Right lobe of liver (tissue), 6 donors: Measurements from ENCODE around the gene RNF8. TPM values are rescaled to one million over a fixed set of nuclear protein-coding genes. Genes with fewer than 3 reads are reported as not detected.

Experiments
- ATAC-seq, 4 donors: fragments of 200-7000 bp; cut with Tn5 transposase; one replicate each; pipeline ENCODE4 v1.9.1; 2020; ENCODE audit warnings: mild to moderate bottlenecking in 4 of 4, moderate library complexity in 4 of 4
- DNase-seq, 3 donors: peaks; one replicate each; pipeline ENCODE4 v3.0.0-alpha.2; 2020
- H3K27ac ChIP-seq, 3 donors: fragments of 200-600 bp; one replicate each; pipeline ENCODE4 v1.8.0; 2022
- H3K27me3 ChIP-seq, 2 donors: fragments of 200-600 bp; one replicate each; pipeline ENCODE4 v1.8.0; 2022
- H3K36me3 ChIP-seq, 4 donors: fragments of 200-600 bp; sonication (generic) in 1 of 4; one replicate each; pipeline versions ENCODE4 v1.5.1 to v1.8.0; 2017 to 2022; ENCODE audit warnings: control low read depth in 1 of 4
- H3K4me1 ChIP-seq, 4 donors: fragments of 200-600 bp; sonication (generic) in 1 of 4; one replicate each; pipeline versions ENCODE4 v1.5.1 to v1.8.0; 2017 to 2022; ENCODE audit warnings: control low read depth in 1 of 4
- H3K4me3 ChIP-seq, 3 donors: fragments of 200-600 bp; one replicate each; pipeline ENCODE4 v1.8.0; 2022
- H3K9me3 ChIP-seq, 4 donors: fragments of 200-600 bp; sonication (generic) in 1 of 4; one replicate each; pipeline versions ENCODE4 v1.5.1 to v1.8.0; 2017 to 2022; ENCODE audit warnings: control low read depth in 1 of 4
- CTCF ChIP-seq, 4 donors: fragments of 200-600 bp in 3 of 4; fragments of 450-650 bp in 1 of 4; IDR thresholded peaks; one replicate each; pipeline versions ENCODE4 v1.5.1 to v1.8.0; 2016 to 2022; ENCODE audit warnings: antibody characterized with exemption in 4 of 4, mild to moderate bottlenecking in 2 of 4
- POLR2A ChIP-seq: fragments of 450-650 bp; IDR thresholded peaks from one replicate; pipeline ENCODE4 v1.6.1; 2017; ENCODE audit warnings: antibody characterized with exemption, mild to moderate bottlenecking
- WGBS: methylation state at CpG from one replicate; pipeline ENCODE4 v1.1.6; 2018; ENCODE audit warnings: low coverage, low lambda C conversion rate; ENCODE audit not compliant: insufficient coverage; ENCODE audit errors: missing lambda C conversion rate; 5-methylcytosine and 5-hydroxymethylcytosine counted together
- intact Hi-C, 2 donors: fragments of 100-400 bp; cut with DNase I; formaldehyde crosslinking; loops; one replicate each; pipeline versions ENCODE4 v1.11.2 to v1.14.1; 2022
- total RNA-seq, 6 experiments: library from RNA; depleted of rRNA in 2 of 6; stranded (reverse); fragments of >200 nt in 2 of 6; fragmentation: NEBNext Ultra II Directional in 3 of 6; extraction: Animal tissue kit (Norgen Biotek cat#: 25700) in 3 of 6; gene quantifications; one replicate each; pipeline versions ENCODE4 v1.1.0 to v1.2.4, GENCODE V29; 2016 to 2023
- donor health status: DM: no; HTN: yes; CAD: no.
- donor health status: DM: no; HTN: no; CAD: no.
- donor health status: DM: no; HTN: no; CAD: no.
- donor health status: DM: no; HTN: yes; CAD: no.
- donor health status: DM: no; HTN: yes; CAD: no.

The RNF8 gene
- total RNA-seq, 6 experiments from 2014 or later, result 4.3 to 7.1 (median 6.1) TPM

- TF ChIP-seq CTCF (IDR thresholded peaks at IDR 0.05) (no peak), POLR2A (no peak)
- intact Hi-C loops, result no loop called here
- Histone ChIP-seq H3K4me1 (no peaks in the 10 kb centered on the region), H3K27ac (no peak overlapping the region), H3K36me3 (peaks cover 0 to 51% (median 15%) of the 10 kb centered on the region in 4 donors), H3K9me3 (no peaks in the 10 kb centered on the region), H3K27me3 (no peaks in the 10 kb centered on the region), H3K4me3 (no peak overlapping the region)
- WGBS, result 100% methylated on average over 1 of the region's 7 CpGs
- no peak for DNase-seq
- no peak for ATAC-seq
These were observed 37.7 kb upstream of the RNF8 start for GRCh38 chr6:37316071-37316470.

- 88% methylated on average over 4 of the region's 5 CpGs for WGBS
- H3K4me1 ChIP-seq, result no peaks in the 10 kb centered on the region
- intact Hi-C loops, result no loop called here
- no peak overlapping the region for H3K4me3 ChIP-seq
- DNase-seq (no peak), ATAC-seq (no peak)
- peaks cover 0 to 54% (median 15%) of the 10 kb centered on the region in 4 donors for H3K36me3 ChIP-seq
- H3K27me3 ChIP-seq, result no peaks in the 10 kb centered on the region
- TF ChIP-seq POLR2A, result no peak
- no peak for TF ChIP-seq CTCF (IDR thresholded peaks at IDR 0.05)
- H3K27ac ChIP-seq, result no peak overlapping the region
- H3K9me3 ChIP-seq, result no peaks in the 10 kb centered on the region
These were observed 36.3 kb upstream of the RNF8 start for GRCh38 chr6:37317312-37318038.

- H3K9me3 ChIP-seq, result no peaks in the 10 kb centered on the region
- H3K4me1 ChIP-seq, result peaks cover 0 to 8% (median 2%) of the 10 kb centered on the region in 4 donors
- no peak overlapping the region for H3K4me3 ChIP-seq
- WGBS, result 90% methylated on average over 2 of the region's 3 CpGs
- H3K27me3 ChIP-seq, result no peaks in the 10 kb centered on the region
- ATAC-seq (no peak), DNase-seq (no peak)
- no peak for TF ChIP-seq POLR2A
- no peak for TF ChIP-seq CTCF (IDR thresholded peaks at IDR 0.05)
- intact Hi-C loops, result no loop called here
- H3K36me3 ChIP-seq, result peaks cover 0 to 51% (median 15%) of the 10 kb centered on the region in 4 donors
- no peak overlapping the region for H3K27ac ChIP-seq
These were observed 34.6 kb upstream of the RNF8 start for GRCh38 chr6:37319156-37319555.

- ATAC-seq (no peak), DNase-seq (no peak)
- peaks cover 0 to 16% (median 8%) of the 10 kb centered on the region in 4 donors for H3K4me1 ChIP-seq
- H3K27ac ChIP-seq, result no peak overlapping the region
- no peaks in the 10 kb centered on the region for H3K27me3 ChIP-seq
- H3K9me3 ChIP-seq, result no peaks in the 10 kb centered on the region
- intact Hi-C loops, result loop anchor here in 1 of 2 donors (10.0 kb wide), 1 partner anchor 375 kb away; the partner anchor contains the start of gene MDGA1
- WGBS, result 90% methylated on average over 3 of the region's 4 CpGs
- H3K36me3 ChIP-seq, result peaks cover 0 to 51% (median 15%) of the 10 kb centered on the region in 4 donors
- H3K4me3 ChIP-seq, result no peak overlapping the region
- TF ChIP-seq POLR2A (no peak), CTCF (IDR thresholded peaks at IDR 0.05) (no peak)
These were observed 33.8 kb upstream of the RNF8 start for GRCh38 chr6:37319856-37320480.
